ENCODE measurements around the gene AP3S2.

AP3S2 gene

GRCh38 chr15:89820666-89821611, 72.9 kb downstream of the AP3S2 start:
- no peak for DNase-seq
- Histone ChIP-seq H3K4me3 (ENCODE audit: low read depth, low read length) (no peak overlapping the region), H3K4me1 (no peaks in the 10 kb centered on the region), H3K27me3 (no peaks in the 10 kb centered on the region; the same call in 1 of the 2 replicates), H3K9me3 (no peaks in the 10 kb centered on the region), H3K36me3 (no peaks in the 10 kb centered on the region)
- TF ChIP-seq, protein P1, sequence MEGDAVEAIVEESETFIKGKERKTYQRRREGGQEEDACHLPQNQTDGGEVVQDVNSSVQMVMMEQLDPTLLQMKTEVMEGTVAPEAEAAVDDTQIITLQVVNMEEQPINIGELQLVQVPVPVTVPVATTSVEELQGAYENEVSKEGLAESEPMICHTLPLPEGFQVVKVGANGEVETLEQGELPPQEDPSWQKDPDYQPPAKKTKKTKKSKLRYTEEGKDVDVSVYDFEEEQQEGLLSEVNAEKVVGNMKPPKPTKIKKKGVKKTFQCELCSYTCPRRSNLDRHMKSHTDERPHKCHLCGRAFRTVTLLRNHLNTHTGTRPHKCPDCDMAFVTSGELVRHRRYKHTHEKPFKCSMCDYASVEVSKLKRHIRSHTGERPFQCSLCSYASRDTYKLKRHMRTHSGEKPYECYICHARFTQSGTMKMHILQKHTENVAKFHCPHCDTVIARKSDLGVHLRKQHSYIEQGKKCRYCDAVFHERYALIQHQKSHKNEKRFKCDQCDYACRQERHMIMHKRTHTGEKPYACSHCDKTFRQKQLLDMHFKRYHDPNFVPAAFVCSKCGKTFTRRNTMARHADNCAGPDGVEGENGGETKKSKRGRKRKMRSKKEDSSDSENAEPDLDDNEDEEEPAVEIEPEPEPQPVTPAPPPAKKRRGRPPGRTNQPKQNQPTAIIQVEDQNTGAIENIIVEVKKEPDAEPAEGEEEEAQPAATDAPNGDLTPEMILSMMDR (IDR thresholded peaks at IDR 0.05; ENCODE audit: low read depth, low read length), result no peak

- H3K4me1 ChIP-seq, result no peaks in the 10 kb centered on the region
- H3K36me3 ChIP-seq, result no peaks in the 10 kb centered on the region
- no peak for DNase-seq
- H3K9me3 ChIP-seq, result no peaks in the 10 kb centered on the region
- TF ChIP-seq, protein P1 (IDR thresholded peaks at IDR 0.05; ENCODE audit: low read depth, low read length), result no peak
- H3K27me3 ChIP-seq, result peaks cover 3% of the 10 kb centered on the region
- no peak overlapping the region for H3K4me3 ChIP-seq (ENCODE audit: low read depth, low read length)
These were observed 75.5 kb downstream of the AP3S2 start for GRCh38 chr15:89818287-89818686.

GRCh38 chr15:89817701-89818280, 76.0 kb downstream of the AP3S2 start:
- Histone ChIP-seq H3K9me3 (no peaks in the 10 kb centered on the region), H3K27me3 (peaks cover 3% of the 10 kb centered on the region), H3K36me3 (no peaks in the 10 kb centered on the region), H3K4me3 (ENCODE audit: low read depth, low read length) (no peak overlapping the region), H3K4me1 (no peaks in the 10 kb centered on the region)
- TF ChIP-seq, protein P1 (IDR thresholded peaks at IDR 0.05; ENCODE audit: low read depth, low read length), result no peak
- DNase-seq, result no peak

- Histone ChIP-seq H3K36me3 (no peaks in the 10 kb centered on the region), H3K4me3 (ENCODE audit: low read depth, low read length) (no peak overlapping the region), H3K4me1 (no peaks in the 10 kb centered on the region), H3K9me3 (no peaks in the 10 kb centered on the region), H3K27me3 (peaks cover 3% of the 10 kb centered on the region)
- TF ChIP-seq, protein P1 (IDR thresholded peaks at IDR 0.05; ENCODE audit: low read depth, low read length), result no peak
- no peak for DNase-seq
These were observed 78.0 kb downstream of the AP3S2 start for GRCh38 chr15:89815769-89816168.

DNA sequence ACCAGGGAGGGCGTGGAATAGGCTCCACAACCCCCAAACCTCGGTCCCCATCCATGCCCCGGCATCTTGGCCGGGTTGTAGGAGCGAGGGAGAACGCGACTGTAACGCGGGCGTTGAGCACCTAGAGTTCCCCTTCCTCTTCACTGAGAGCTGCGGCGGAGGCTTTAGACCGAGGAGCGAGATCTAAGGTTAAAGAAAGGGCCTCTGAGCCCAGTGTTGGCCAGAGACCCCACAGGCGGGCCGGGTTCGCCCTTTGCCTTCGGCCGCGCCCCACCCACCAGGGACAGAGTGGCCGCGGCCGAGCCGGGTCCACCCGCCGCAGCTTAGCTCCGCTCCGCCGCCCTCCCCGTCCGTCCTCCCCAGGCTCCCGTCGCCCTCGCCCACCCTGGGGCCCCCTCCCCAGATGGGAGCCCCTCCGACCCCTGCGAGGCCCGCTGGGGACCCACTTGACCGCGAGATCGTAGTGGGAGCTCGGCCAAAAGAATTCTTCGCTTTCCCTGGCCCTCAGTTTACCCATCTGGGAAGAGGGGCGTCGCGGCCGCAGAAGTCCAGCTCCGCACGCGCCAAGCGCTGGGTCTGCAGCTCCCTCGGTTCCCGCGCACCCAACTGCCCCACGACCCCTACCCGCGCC, 79.6 kb downstream of the AP3S2 start:
- no peak overlapping the region for H3K4me3 ChIP-seq (ENCODE audit: low read depth, low read length)
- DNase-seq, result no peak
- H3K4me1 ChIP-seq, result no peaks in the 10 kb centered on the region

More for the DNA sequence above, 79.6 kb downstream of the AP3S2 start:
- no peaks in the 10 kb centered on the region for H3K9me3 ChIP-seq
- TF ChIP-seq, protein P1 (IDR thresholded peaks at IDR 0.05; ENCODE audit: low read depth, low read length), result no peak
- peaks cover 3% of the 10 kb centered on the region for H3K27me3 ChIP-seq
- H3K36me3 ChIP-seq, result no peaks in the 10 kb centered on the region

Measured in BE2C (cell line).